ENCODE data around the gene ARHGEF37.
A peak's percentile ranks its signal among the peaks of the same experiment; 100 is the strongest.
"Not testable (repeated sequence)": the region's sequence is repeated elsewhere in the genome, so short reads cannot be mapped to it uniquely, and the experiment has no call there.

Gene ARHGEF37, protein sequence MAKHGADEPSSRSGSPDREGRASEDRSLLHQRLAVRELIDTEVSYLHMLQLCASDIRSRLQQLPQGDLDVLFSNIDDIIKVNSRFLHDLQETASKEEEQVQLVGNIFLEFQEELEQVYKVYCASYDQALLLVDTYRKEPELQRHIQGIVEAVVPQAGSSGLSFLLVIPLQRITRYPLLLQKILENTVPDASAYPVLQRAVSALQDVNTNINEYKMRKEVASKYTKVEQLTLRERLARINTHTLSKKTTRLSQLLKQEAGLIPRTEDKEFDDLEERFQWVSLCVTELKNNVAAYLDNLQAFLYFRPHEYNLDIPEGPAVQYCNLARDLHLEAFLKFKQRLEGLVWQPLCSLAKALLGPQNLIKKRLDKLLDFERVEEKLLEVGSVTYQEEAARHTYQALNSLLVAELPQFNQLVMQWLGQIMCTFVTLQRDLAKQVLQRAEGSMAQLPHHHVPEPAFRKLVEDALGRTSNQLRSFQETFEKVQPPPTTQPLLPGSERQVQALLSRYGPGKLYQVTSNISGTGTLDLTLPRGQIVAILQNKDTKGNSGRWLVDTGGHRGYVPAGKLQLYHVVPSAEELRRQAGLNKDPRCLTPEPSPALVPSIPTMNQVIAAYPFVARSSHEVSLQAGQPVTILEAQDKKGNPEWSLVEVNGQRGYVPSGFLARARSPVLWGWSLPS

DNA sequence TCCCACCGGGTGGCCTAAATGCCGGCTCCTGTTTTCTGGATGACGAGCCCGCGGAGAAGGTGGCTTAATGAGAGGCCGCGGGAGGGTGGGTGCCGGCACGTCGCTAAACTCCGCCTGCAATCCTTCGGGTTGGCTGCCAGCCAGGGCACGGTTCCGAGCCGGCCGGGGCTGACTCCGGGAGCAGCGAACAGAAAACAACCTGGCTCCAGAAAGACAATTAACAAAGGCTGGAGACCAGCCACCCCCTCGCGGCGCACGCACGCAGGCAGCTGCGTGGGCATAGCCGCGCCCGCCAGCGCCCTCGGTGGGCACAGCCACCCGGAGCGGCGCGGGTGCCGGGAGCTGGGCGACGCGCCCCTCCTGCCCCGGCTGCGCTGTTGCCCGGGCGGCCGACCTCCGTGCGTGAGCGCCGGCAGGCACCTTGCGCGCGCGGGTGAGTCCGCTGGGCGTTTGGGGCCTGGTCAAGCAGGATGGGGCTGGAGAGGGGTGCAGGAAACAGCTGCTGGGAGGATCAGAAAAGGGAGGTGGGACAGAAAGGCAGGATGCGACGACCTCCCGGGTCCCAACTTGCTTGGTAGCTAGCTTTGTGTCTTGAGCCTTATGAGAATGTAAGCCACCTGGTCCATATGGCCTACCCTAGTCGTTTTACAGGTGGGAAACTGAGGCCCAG lies at the start of gene ARHGEF37:
ARHGEF37 (plus strand) TSS at position 307 of the 670 bp plus-strand sequence. CDS start 16,272 bp downstream, outside the sequence.
- DNase-seq: peak; percentile 81

DNA sequence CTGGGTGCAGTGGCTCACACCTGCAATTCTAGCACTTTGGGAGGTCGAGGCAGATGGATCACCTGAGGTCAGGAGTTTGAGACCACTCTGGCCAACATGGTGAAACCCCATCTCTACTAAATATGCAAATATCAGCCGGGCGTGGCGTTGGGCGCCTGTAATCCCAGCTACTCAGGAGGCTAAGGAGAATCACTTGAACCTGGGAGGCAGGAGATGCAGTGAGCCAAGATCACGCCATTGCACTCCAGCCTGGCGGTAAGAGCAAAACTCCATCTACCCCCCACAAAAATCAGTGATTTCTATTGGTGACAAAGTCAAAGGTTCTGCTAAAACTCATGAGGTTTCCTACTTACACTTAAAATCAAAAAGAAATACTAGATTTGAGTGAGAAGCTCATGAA lies 48.9 kb upstream of the ARHGEF37 start:
- DNase-seq: no peak

DNA sequence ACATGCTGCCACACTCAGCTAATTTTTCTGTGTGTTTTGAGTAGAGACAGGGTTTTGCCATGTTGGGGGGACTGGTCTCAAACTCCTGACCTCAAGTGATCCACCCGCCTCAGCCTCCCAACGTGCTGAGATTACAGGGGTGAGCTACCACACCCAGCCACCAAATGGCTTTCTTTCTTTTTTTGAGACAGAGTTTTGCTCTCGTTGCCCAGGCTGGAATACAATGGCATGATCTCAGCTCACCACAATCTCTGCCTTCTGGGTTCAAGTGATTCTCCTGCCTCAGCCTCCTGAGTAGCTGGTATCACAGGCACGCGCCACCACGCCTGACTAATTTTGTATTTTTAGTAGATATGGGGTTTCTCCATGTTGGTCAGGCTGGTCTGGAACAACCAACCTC lies 45.5 kb upstream of the ARHGEF37 start:
- not testable (repeated sequence) for DNase-seq

DNA sequence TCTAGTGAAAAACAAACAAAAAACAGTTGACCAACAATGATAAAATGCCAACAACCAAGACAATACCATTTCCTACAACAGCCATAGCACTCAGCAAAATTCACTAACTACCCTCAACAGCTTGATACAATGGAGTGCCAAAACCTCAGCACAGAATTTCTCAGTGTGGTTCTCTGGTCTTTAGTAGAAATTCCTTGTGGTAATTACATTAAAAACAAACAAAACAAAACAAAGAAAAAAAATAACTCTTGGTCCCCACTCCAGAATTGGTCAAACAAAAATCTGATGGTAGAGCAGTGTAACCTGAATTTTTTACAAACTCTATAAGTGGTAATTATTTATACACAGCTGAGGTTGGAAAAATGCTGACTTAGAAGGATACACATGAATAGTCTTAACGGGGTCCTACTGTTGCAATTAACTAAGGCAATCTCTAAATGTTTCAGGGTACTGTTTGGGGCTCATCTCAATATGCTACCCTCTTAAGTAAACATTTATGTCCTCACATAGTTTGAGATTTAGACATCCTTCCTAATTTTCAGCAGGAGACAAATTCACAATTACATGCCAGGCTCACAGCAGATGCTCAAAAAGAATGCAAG lies 43.8 kb upstream of the ARHGEF37 start:
- DNase-seq: no peak

DNA sequence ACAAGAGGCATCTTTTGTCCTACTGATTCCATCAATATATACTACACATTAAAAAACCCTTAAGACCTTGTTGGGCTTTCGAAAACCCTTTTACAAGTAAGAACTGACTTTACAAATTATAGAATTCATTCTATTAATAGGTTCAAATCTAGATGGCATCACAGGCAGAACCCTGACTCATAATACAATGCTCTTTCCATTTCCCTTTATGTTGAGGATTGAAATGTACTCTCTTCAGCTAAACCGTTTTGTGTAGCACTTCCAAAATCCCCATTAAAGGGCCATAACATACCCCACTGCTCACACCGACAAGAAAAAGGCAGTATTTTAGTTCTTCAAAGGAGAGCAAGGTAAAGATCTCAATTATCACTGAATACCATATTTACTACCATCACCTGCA lies 41.2 kb upstream of the ARHGEF37 start:
- no peak for DNase-seq

DNA sequence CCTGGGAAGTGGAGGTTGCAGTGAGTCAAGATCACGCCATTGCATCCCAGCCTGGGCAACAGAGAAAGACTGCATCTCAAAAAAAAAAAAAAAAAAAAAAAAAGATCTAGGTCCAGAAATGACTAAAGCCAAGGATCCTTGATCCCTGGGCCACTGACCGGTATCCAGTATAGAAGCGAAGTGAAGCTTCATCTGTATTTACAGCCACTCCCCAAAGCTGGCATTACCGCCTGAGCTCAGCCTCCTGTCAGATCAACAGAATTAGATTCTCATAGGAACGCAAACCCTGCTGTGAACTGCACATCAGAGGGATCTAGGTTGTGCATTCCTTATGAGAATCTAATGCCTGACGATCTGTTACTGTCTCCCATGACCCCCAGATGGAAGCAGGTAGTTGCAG lies 39.4 kb upstream of the ARHGEF37 start:
- DNase-seq: no peak

DNA sequence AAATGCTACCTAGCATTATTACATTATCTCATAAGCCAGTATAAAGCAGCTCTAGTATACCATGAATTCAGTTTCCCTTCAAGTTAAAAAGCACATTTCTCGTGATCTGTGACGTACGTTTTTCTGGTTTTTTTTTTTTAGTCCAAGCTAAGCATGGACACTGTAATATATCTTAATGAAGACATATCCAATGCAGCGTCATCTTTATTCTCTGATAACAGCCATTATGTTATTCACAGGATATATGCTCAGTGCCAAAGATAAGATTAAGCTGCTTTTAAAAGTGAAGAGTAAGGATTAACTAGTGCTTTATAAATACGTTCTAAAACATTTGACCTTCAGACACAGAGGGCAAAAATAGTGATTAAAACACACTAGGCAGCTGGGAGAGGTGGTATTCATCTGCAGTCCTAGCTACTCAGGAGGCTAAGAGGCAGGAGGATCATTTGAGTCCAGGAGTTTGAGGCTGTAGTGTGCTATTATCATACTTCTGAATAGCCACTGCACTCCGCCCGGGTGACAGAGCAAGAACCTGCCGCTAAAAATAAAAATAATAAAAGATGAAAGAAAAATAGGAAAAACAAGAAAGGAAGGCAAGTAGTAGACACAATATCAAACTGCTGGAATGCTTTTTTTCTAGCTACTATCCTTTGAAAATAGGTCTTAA lies 37.8 kb upstream of the ARHGEF37 start:
- DNase-seq: no peak

DNA sequence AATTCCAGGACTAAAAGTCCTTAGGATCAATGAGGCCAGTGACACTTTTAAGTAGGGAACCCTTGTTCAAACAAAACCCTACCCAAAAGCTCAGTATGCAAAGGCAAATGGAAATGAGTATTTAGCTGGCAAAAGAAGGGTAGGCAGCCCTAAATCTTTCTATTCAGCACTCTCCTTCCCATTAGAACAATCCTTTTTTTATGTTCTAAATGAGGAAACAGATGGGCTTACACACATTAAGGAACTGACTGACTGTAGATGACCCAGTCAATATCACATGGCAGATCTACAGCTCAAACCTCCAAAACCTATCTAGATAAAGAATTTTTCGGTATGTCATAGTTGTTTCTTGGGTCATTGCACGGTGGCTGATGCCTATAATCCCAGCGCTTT lies 37.3 kb upstream of the ARHGEF37 start:
- no peak for DNase-seq

DNA sequence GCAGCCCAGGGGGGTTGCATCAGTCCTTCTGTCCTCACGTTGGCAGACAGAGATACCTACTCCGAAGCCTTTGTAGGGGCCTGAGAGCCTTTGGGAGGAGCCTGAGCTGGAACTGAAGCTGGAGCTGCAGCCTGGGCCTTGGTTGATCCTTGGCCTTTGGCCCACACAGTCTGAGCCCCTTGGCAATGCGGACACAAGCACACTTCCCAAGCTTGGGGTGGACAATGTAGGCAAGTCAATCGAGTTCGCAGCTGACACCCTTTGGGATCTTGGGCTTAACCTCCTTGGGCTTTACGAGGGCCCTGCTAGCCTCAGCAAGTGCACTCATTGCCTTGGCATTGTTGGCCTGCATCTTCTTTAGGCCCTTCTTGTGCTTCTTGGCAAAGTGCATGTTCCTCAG lies 36.0 kb upstream of the ARHGEF37 start:
- no peak for DNase-seq

DNA sequence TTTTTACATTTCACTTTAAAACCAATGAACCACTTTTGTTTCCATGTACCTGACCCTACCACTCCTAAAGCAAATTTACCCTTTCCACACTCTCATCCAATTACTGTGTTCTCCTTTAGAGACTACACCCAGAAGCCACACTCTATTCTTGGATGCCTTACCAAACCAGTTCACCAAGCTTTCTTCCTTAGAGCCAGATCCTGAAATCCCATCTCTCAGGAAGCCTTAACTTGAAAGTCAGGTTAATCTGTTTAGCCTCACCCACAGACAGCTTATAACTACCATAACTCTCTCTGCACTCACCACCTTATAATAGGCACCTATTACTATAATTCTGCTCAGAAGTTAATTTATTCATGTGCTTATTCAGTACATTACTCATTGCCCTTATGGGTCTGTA lies 34.3 kb upstream of the ARHGEF37 start:
- no peak for DNase-seq

DNA sequence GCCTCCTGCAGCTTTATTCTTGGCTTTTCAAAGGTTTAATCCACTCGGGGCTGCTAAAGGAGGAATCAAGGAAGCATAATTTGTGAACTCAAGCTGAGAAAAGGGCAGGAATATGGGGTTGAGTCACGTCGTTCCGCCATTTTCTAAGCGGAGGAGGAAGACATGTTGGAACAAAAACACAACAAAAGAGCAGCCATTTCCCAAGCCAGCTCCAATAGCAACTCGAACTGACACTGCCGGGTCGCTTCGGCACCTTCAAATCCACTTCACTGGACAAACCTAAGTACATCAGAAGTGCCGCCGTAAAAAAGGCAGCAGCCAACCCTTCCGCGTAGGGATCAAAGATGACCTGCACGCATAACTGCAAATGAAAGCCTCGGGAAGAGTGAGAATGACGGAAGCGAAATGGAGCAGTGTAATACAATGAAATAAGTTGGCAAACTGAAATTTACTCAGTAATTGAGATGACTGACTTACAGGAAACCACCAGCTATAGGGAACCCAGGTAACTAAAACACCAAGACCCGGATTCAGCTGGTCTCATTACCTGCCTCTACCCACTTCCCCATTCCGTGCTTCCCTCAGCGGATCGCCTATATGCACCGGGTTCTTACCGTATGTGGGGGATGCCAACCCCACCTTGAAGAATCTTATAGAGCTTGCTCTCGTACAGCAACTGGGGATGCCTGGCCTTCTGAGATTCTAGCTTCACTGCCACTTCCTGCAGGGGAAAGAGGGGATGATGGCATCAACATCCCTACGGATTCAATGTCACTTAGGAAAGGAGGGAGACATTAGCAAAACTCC lies 31.6 kb upstream of the ARHGEF37 start:
- DNase-seq: peak; percentile 36

DNA sequence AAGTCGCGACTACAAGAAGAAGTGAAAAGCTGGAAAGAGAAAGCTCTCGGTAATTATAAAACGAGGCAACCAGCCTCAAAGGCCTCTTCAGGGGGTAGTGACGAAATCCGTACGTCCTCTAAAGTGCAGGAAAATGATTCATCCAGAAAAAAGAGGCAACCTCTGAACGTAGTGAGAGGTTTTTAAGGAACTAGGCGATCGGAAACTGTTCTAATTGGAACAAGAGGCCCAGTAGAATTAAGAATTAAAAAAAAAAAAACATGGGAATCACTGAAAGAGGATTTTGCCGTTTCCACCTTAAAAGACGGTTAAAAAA lies 31.1 kb upstream of the ARHGEF37 start:
- DNase-seq: no peak

DNA sequence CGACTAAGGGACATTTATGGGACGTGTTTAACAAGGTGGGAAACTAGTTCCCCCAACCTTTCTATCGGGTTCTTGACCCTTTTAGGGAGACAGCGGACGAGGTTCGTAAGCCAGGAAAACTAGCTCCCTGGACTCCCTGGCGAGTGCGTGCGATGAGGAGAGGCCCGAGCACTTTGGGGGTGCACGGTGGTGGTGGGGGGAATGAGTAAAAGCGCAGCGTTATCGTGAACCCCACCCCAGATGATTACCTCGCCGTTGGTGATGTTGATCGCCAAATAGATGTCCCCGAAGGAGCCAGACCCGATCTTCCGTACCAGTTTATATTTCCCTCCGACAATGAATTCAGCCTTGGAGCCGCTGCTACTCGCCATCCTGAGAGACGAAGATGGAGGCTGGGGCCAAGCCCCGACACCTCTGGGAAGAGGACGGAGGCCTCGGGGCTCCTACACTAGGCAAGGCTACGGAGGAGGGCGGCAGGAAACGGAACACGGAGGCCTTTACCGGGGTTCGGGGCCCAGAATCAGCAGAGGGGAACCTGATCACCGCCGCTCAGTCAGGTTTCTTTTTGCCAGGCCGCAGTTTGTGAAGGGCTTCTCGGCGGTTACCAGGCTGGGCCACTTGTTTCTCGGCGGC lies 30.6 kb upstream of the ARHGEF37 start:
- DNase-seq: no peak

DNA sequence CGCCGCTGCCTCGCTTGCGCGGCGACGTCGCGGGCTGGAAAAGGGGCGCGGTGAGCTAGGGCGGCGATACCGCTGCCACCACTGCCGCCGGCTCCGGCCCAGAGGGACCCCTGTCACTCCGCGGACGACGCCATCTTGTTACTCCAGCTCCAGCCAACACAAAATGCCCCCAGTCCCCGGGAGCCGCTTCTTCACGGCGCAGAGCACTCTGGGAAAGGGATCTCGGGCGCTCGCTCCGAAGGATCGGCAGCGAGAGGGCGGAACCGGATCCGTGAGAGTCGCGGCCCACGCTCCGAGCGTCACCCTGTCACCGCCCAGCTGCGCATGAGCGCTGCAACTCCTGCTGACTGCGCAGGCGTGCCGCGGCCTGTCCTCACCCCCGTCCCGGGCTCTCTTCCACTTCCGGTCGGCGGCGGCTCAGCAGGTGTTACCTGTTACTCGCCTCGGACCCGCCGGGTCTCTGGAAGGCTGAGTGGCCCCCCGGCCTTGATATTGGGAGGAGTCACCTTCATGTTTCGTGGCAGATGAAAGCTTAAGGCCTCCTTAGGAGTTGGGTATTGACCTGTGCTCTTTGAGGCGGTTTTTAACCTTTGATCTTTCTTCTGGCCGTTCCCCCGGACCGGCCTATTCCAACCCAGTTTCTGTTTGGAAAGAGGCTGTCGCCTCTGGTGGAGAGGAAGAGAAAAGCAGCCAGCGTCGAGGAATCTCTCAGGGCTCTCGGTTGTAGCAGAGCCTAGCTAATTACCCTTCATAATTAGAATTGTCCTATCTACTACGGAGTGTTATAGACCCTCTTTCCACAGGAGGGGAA lies 29.9 kb upstream of the ARHGEF37 start, which contains the start of gene CSNK1A1:
CSNK1A1 (minus strand) TSS at position 213 of the 811 bp plus-strand sequence. CDS start 475 bp downstream, outside the sequence.
- peak; percentile 99 for DNase-seq

DNA sequence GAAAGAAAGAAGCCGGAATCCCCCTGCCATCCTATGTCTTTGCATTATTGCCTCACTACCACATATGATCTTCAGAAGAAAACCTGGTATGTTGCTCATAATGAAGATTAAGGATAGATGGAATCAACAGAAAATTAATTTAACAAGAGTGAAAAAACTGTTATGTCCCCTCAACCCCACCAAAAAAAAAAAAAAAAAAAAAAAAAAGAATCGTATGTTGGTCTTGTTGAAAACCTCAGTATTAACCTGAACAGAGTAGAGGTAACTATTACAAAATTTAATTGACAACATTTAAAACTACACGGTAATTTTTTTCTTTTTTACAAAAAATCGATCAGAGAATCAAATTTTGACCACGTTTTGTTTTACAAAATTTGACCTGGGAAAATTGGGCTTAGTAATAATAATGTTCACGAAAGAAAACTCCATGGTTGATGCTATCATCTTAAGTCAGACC lies 29.2 kb upstream of the ARHGEF37 start:
- no peak for DNase-seq

DNA sequence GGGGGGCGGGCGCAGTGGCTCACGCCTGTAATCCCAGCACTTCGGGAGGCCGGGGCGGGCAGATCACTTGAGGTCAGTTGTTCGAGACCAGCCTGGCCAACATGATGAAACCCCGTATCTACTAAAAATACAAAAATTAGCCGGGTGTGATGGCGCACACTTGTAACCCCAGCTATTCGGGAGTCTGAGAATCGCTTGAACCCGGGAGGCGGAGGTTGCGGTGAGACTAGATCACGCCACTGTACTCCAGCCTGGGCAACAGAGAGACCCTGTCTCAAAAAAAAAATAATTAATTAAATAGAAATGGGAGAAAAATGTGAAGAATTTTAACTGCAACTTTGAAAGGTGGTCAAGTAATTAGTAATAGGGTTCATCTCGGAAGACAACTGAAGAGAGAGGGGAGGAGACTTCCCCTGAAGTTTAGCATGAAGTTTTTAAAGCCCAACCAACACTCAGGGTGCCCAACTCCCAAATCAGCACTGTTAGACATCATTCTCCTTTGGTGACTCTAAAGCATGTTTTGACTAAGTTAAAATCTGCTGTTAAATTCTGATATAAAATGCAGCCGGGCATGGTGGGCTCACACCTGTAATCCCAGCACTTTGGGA lies 28.6 kb upstream of the ARHGEF37 start:
- no peak for DNase-seq

DNA sequence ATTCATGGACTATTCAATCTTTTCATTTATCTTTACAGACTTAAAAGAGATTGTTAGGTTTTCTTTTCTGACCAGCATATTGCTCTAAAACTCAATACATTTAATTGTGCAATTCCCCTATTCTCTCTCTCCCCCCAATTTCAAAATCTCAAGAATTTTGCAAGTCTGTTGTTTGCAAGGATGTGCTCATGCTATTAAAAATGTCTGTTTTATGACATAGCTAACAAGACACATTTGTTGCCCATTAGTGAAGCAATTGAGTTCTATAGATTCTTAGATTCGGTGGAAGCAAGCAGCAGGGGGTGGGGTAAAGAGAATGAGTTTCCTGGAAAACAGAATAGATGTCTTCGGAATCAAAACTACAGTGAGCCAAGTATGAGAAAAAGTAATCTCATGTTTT lies 21.6 kb upstream of the ARHGEF37 start:
- DNase-seq: no peak

DNA sequence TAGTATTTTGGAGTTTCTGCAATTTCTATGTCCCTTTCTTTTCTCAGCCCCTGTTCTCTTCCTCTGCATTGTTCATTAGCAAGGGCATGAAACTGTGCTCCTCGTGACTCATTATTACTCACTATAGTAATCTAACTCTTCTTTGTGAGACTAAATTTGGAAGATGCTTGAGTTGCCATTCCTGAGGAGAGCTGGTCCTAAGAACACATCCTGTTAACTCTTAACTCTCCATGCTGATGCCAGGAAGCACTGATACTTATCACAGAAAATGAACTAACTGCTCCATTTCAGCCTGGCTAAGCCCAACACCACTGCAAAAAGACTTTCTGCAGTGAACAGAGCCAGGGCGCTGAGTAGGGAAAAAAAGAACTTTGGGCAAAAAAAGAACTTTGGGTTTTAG lies 19.4 kb upstream of the ARHGEF37 start:
- no peak for DNase-seq

DNA sequence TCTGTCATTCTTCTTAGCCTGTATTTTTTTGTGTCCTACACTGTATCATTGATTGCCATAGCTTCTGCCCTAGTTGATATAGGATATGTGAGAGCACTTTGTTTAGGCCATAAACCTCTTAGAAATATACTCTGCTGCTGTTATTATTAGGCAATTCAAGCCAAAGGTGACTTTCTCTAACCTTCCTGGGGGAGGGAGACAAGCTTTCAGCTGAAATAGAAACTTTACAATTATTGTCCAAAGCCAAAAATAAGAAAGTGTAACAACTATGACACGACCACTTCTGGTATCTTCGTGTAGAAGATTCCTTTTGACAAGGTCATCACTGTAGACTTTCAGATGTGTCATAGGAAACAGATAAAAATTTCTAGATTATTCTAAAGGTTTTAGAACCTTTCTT lies 17.8 kb upstream of the ARHGEF37 start:
- no peak for DNase-seq

DNA sequence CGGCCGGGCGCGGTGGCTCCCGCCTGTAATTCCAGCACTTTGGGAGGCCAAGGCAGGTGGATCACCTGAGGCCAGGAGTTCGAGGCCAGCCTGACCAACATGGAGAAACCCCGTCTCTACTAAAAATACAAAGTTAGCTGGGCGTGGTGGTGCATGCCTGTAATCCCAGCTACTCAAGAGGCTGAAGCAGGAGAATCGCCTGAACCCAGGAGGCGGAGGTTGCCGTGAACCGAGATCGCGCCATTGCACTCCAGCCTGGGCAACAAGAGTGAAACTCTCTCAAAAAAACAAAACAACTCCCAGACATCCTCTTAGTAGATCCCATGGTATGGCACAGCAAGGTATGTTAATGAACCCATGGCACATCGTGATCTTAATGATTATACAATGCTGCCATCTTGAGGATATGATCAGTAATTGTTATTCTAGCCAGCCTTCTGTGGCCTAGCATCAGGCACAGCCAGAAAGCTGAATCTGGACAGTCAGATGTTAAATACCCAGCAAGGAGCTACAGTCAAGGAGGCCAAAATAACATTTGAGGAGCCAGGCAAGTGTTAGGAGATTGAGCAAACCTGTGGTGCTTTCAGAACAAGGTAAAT lies 16.7 kb upstream of the ARHGEF37 start:
- DNase-seq: peak; percentile 33

All from right hindlimb (tissue), 1 donor.